Measurements from ENCODE around the gene CCND2.

The CCND2 gene

GRCh38 chr12:4289998-4290790 lies 16.6 kb downstream of the CCND2 start:
- no peak for DNase-seq (ENCODE audit: low spot score)

- DNase-seq (ENCODE audit: low spot score): no peak
Observed at GRCh38 chr12:4292341-4293073, 18.9 kb downstream of the CCND2 start.

GRCh38 chr12:4293299-4293965 lies 19.9 kb downstream of the CCND2 start:
- DNase-seq (ENCODE audit: low spot score): no peak

GRCh38 chr12:4293966-4294505 lies 20.5 kb downstream of the CCND2 start:
- DNase-seq (ENCODE audit: low spot score): no peak

GRCh38 chr12:4296751-4297150 lies 23.2 kb downstream of the CCND2 start:
- DNase-seq (ENCODE audit: low spot score): no peak

GRCh38 chr12:4297617-4298016 lies 24.1 kb downstream of the CCND2 start:
- no peak for DNase-seq (ENCODE audit: low spot score)

GRCh38 chr12:4300883-4301282 lies 27.3 kb downstream of the CCND2 start:
- no peak for DNase-seq (ENCODE audit: low spot score)

GRCh38 chr12:4301932-4302501 lies 28.5 kb downstream of the CCND2 start:
- DNase-seq (ENCODE audit: low spot score): no peak

- DNase-seq (ENCODE audit: low spot score): no peak
Observed at GRCh38 chr12:4302881-4303280, 29.3 kb downstream of the CCND2 start.

- no peak for DNase-seq (ENCODE audit: low spot score)
Observed at GRCh38 chr12:4303750-4304149, 30.2 kb downstream of the CCND2 start.

- peak; percentile 84 for DNase-seq (ENCODE audit: low spot score)
Observed at GRCh38 chr12:4307593-4308333, 34.2 kb downstream of the CCND2 start.

- DNase-seq (ENCODE audit: low spot score): no peak
Observed at GRCh38 chr12:4308334-4308950, 34.9 kb downstream of the CCND2 start.

- DNase-seq (ENCODE audit: low spot score): no peak
Observed at GRCh38 chr12:4311776-4312175, 38.2 kb downstream of the CCND2 start.

GRCh38 chr12:4312251-4312650 lies 38.7 kb downstream of the CCND2 start:
- DNase-seq (ENCODE audit: low spot score): no peak

GRCh38 chr12:4320497-4320852 lies 46.9 kb downstream of the CCND2 start:
- no peak for DNase-seq (ENCODE audit: low spot score)

GRCh38 chr12:4320853-4321701 lies 47.5 kb downstream of the CCND2 start, which contains the start of gene TIGAR:
Gene TIGAR, plus strand, starts transcription at chr12:4321213. Its CDS starts 59 bp downstream, at chr12:4321272.
- peak; percentile 100 for DNase-seq (ENCODE audit: low spot score)

- no peak for DNase-seq (ENCODE audit: low spot score)
Observed at GRCh38 chr12:4322726-4323125, 49.2 kb downstream of the CCND2 start.
